Endothelial cell of coronary artery (primary cell): ENCODE data around the gene RFC4. TPM values are rescaled to one million over a fixed set of nuclear protein-coding genes. Genes with fewer than 3 reads are reported as not detected.

Experiments
- total RNA-seq: library from RNA; depleted of rRNA; stranded (reverse); fragments of >200 nt; gene quantifications from 2 replicates; pipeline ENCODE4 v1.2.3, GENCODE V29; 2014

The RFC4 gene
- total RNA-seq, result 17.2 and 24.7 TPM in 2 replicates

GRCh38 chr3:186806089-186807055 lies at the start of gene RFC4:
TSS of gene RFC4 (minus strand) at chr3:186806482. CDS start at chr3:186804713, 1,769 bp downstream.

GRCh38 chr3:186842426-186843038 lies 36.2 kb upstream of the RFC4 start, which contains the start of gene ADIPOQ:
TSS of gene ADIPOQ (plus strand) at chr3:186842710. CDS start at chr3:186853059, 10,349 bp downstream.

GRCh38 chr3:186783058-186783730 lies 23.1 kb downstream of the RFC4 start, which contains the start of gene EIF4A2:
TSS of gene EIF4A2 (plus strand) at chr3:186783577. CDS start at chr3:186783611, 34 bp downstream.

Other genes with a start within 250 kb of the RFC4 start
- 18.3 and 18.6 TPM in 2 replicates for gene TBCCD1, start 239.1 kb downstream of the RFC4 start, total RNA-seq
- gene DNAJB11, start 235.8 kb downstream of the RFC4 start, total RNA-seq, result 59.7 and 62.5 TPM in 2 replicates
- not detected in 2 replicates for gene AHSG, start 193.4 kb downstream of the RFC4 start, total RNA-seq
- not detected in 2 replicates for gene FETUB, start 166.1 kb downstream of the RFC4 start, total RNA-seq
- not detected in 2 replicates for gene HRG, start 140.5 kb downstream of the RFC4 start, total RNA-seq
- gene KNG1, start 89.1 kb downstream of the RFC4 start, total RNA-seq, result not detected in 2 replicates
- gene EIF4A2, start 22.9 kb downstream of the RFC4 start, total RNA-seq, result 464 and 869 TPM in 2 replicates
- under 0.01 TPM in 1 of 2 replicates, not detected in the other for gene ADIPOQ, start 36.2 kb upstream of the RFC4 start, total RNA-seq
- gene ST6GAL1, start 124.0 kb upstream of the RFC4 start, total RNA-seq, result 40.9 and 63.4 TPM in 2 replicates